ENCODE measurements around the gene PIGB. TPM values are rescaled to one million over a fixed set of nuclear protein-coding genes. Genes with fewer than 3 reads are reported as not detected.
"Not testable (repeated sequence)": the region's sequence is repeated elsewhere in the genome, so short reads cannot be mapped to it uniquely, and the experiment has no call there.

Gene PIGB
- total RNA-seq, 1 donor from 2014 or later: 15.3 TPM

- H3K4me3 ChIP-seq (ENCODE audit: low read depth, low read length): peak overlapping the region; percentile 92
- no peak for DNase-seq (ENCODE audit: low read depth)
- TF ChIP-seq, protein P1, sequence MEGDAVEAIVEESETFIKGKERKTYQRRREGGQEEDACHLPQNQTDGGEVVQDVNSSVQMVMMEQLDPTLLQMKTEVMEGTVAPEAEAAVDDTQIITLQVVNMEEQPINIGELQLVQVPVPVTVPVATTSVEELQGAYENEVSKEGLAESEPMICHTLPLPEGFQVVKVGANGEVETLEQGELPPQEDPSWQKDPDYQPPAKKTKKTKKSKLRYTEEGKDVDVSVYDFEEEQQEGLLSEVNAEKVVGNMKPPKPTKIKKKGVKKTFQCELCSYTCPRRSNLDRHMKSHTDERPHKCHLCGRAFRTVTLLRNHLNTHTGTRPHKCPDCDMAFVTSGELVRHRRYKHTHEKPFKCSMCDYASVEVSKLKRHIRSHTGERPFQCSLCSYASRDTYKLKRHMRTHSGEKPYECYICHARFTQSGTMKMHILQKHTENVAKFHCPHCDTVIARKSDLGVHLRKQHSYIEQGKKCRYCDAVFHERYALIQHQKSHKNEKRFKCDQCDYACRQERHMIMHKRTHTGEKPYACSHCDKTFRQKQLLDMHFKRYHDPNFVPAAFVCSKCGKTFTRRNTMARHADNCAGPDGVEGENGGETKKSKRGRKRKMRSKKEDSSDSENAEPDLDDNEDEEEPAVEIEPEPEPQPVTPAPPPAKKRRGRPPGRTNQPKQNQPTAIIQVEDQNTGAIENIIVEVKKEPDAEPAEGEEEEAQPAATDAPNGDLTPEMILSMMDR (conservative IDR thresholded peaks at IDR 0.05; ENCODE audit: low read depth, low read length): no peak
Observed at GRCh38 chr15:55288006-55288717, 30.9 kb upstream of the PIGB start.

DNA sequence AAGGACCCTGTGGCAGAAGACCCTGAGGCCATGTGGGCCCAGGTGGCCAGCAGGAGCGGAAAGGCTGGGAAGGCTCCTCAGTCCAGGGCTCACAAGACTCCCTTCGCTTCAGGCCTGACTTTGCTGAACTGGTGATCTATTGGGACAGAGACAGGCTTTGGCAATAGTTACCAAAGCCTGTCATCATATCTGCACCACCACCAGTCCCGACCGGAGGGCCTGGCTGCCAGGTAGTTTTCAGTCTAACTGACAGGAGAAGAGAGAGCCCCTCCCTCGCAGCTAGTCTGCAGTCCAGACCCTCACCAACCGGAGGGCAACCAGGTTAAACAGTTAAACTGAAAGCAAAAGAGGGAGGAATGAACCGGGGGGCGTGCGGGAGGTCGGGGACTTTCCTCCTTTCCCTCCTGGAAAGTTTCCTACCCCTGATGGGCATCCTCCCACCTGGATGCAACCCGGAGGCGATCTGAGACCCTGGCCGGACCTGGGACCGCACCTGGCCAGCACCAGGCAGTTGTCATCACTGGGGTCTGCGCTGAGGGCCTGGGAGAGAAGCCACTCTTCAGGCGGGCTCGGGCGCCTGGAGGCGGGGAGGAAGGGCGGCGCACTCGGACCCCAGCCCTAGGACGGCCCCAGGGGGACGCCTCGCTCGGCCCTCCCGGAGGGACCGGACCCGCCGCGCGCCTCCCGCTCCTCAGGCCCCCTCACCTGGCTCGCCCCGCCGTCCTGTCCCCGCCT is 29.8 kb upstream of the PIGB start:
- peak overlapping the region; percentile 92 for H3K4me3 ChIP-seq (ENCODE audit: low read depth, low read length)
- TF ChIP-seq, protein P1 (conservative IDR thresholded peaks at IDR 0.05; ENCODE audit: low read depth, low read length): no peak
- DNase-seq (ENCODE audit: low read depth): no peak

DNA sequence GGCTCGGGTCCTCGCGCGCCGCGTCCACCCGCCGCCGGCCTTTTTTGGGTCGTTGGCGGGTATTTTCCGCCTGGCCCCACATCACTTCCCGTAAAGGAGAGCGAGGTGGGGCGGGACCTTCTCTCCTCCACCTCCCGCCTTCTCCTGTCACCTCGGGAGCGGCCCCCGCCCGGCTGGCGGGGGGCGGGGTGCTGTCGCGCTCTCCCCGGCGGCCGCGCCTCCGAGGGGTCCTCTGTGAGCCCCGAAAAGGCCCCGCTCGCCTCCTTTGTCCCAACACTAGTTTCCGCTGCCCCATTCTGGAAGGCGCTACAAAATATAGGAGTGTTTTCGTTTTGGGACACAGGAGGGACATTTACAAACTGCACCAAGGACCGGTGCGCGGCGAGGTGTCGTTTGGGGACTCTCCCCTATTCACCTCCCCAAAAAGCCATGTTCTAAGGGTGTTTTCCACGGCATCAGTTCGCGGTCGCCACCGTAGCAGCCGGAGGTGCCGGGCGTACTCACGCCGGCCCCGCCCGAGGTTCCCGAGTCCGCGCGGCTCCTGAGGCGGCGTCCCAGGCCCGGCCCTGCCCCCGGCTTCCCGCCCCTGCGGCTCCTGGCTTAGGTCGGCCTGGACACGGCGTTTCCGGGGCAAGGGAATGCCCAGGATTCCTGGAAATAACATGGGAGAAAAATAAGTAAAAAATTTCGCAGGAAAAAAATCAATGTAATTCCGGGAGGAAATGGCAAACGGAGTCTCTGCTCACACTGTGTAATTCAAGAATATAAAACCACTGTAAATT is 29.1 kb upstream of the PIGB start, which contains the start of gene RAB27A:
Gene RAB27A, minus strand, starts transcription at position 68 of the 782 bp plus-strand sequence. CDS start 54,879 bp downstream, outside the sequence.
- DNase-seq (ENCODE audit: low read depth): no peak
- TF ChIP-seq, protein P1 (conservative IDR thresholded peaks at IDR 0.05; ENCODE audit: low read depth, low read length): no peak
- H3K4me3 ChIP-seq (ENCODE audit: low read depth, low read length): peak within 1 kb of the TSS; percentile 92

GRCh38 chr15:55290528-55291057 is 28.4 kb upstream of the PIGB start:
- peak overlapping the region; percentile 92 for H3K4me3 ChIP-seq (ENCODE audit: low read depth, low read length)
- DNase-seq (ENCODE audit: low read depth): no peak
- TF ChIP-seq, protein P1 (conservative IDR thresholded peaks at IDR 0.05; ENCODE audit: low read depth, low read length): peak; percentile 96

DNA sequence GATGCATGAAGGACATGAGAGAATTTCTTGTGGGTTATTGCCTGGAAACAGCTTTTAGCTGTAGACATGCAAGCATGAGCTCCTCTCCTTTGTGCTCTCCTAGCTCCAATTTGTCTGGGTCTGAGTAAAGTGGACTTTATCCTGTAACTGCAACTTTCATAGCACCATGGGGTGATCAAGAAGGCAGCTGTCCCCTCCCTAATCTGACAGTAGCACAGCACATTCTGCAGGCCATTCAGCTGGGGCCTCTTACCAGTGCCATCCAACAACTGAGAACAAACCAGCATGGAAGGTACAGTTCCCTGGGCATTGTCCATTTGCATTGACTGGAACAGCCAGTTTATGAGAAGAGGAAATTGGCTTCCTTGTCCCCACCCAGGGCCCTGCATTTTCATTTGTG is 21.7 kb upstream of the PIGB start:
- no peak for DNase-seq (ENCODE audit: low read depth)
- TF ChIP-seq, protein P1 (conservative IDR thresholded peaks at IDR 0.05; ENCODE audit: low read depth, low read length): no peak
- no peak overlapping the region for H3K4me3 ChIP-seq (ENCODE audit: low read depth, low read length)

DNA sequence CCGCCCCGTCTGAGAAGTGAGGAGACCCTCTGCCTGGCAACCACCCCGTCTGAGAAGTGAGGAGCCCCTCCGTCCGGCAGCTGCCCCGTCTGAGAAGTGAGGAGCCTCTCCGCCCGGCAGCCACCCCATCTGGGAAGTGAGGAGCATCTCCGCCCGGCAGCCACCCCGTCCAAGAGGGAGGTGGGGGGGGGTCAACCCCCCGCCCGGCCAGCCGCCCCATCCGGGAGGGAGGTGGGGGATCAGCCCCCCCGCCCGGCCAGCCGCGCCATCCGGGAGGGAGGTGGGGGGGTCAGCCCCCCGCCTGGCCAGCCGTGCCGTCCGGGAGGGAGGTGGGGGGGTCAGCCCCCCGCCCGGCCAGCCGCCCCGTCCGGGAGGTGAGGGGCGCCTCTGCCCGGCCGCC is 16.2 kb upstream of the PIGB start:
- not testable (repeated sequence) for H3K4me3 ChIP-seq (ENCODE audit: low read depth, low read length); DNase-seq (ENCODE audit: low read depth)

All from epithelial cell of proximal tubule (primary cell).